HEK293 (cell line): ENCODE measurements around the gene INTS13.

Experiments
- CTCF ChIP-seq: fragments of 450-650 bp; formaldehyde crosslinking; IDR thresholded peaks from 2 replicates; pipeline ENCODE4 v1.5.1; 2016; ENCODE audit warnings: missing biosample characterization, missing genetic modification characterization
- KLF9 ChIP-seq: fragments of 450-650 bp; formaldehyde crosslinking; IDR thresholded peaks from 2 replicates; pipeline ENCODE4 v1.5.1; 2016; ENCODE audit warnings: missing biosample characterization, missing genetic modification characterization, low read depth
- OVOL3 ChIP-seq: fragments of 450-650 bp; formaldehyde crosslinking; IDR thresholded peaks from 2 replicates; pipeline ENCODE4 v1.5.1; 2016; ENCODE audit warnings: missing biosample characterization, missing genetic modification characterization
- ZNF121 ChIP-seq: fragments of 450-650 bp; formaldehyde crosslinking; IDR thresholded peaks from 2 replicates; pipeline ENCODE4 v1.5.1; 2016; ENCODE audit warnings: missing biosample characterization, missing genetic modification characterization

GRCh38 chr12:26874501-26875296, 63.1 kb downstream of the INTS13 start:
- TF ChIP-seq CTCF (tag by site-specific recombination) (no peak), OVOL3 (tag by site-specific recombination) (no peak), KLF9 (tag by site-specific recombination) (no peak), ZNF121 (no peak)
